HCT116 (cell line): ENCODE measurements around the gene LAMP1. TPM values are rescaled to one million over a fixed set of nuclear protein-coding genes. Genes with fewer than 3 reads are reported as not detected.

Experiments
- ATAC-seq: fragments of 200-7000 bp; cut with Tn5 transposase; 2 replicates; pipeline ENCODE4 v1.9.1; 2020; ENCODE audit warnings: mild to moderate bottlenecking, moderate library complexity
- BruUV-seq: library from RNA; stranded (reverse); fragments of 400-500 nt; replicated peaks from 2 replicates; lab custom pipeline; 2021; lab: Mats Ljungman, UMichigan
- CTCF ChIA-PET: fragments of 300-600 bp; sonication (Branson Sonifier 250); formaldehyde crosslinking; loops from one replicate; lab custom pipeline; 2021; ENCODE audit warnings: antibody characterized with exemption; lab: Charles Lee
- POLR2A ChIA-PET: fragments of 300-600, 350-600 bp; sonication (Branson Sonifier 250); formaldehyde crosslinking; loops from one replicate; lab custom pipeline; 2021; ENCODE audit warnings: antibody characterized with exemption; lab: Charles Lee
- RAD21 ChIA-PET, 2 experiments: fragments of 300-600 bp; sonication (Branson Sonifier 250); formaldehyde crosslinking; loops; one replicate each; lab custom pipeline; 2023; ENCODE audit warnings: low total read pairs in 2 of 2; ENCODE audit not compliant: uncharacterized antibody in 2 of 2, unreplicated experiment in 2 of 2, low non-redundant PET in 1 of 2; lab: Charles Lee
- DNase-seq: peaks from one replicate; pipeline ENCODE4 v3.0.0-alpha.2; 2010; ENCODE audit warnings: low read depth, low spot score
- H2AFZ ChIP-seq: fragments of 200-600 bp; shearing (Covaris generic), sonication (generic); 2 replicates; pipeline ENCODE4 v1.6.1; 2017; ENCODE audit warnings: low read depth, mixed run types, mixed read lengths, antibody characterized with exemption, low read length; ENCODE audit not compliant: poor library complexity, severe bottlenecking
- H3K27ac ChIP-seq: 2 replicates; pipeline ENCODE4 v1.5.1; 2012; ENCODE audit warnings: low read depth, low read length
- H3K27me3 ChIP-seq: fragments of 200-600 bp; sonication (generic); 2 replicates; pipeline ENCODE4 v1.6.1; 2016; ENCODE audit warnings: mixed run types, low read length, mixed read lengths; ENCODE audit not compliant: insufficient read depth
- H3K36me3 ChIP-seq, 2 experiments: fragments of 200-500 bp in 1 of 2; fragments of 200-600 bp in 1 of 2; sonication (Bioruptor generic) in 1 of 2; sonication (generic) in 1 of 2; 2 replicates each; pipeline versions ENCODE4 v1.5.1 to v1.6.1; 2014 to 2016; ENCODE audit warnings: low read length in 2 of 2, inconsistent platforms in 1 of 2, mixed read lengths in 1 of 2, mixed run types in 1 of 2; ENCODE audit not compliant: insufficient read depth in 2 of 2, control insufficient read depth in 1 of 2
- H3K4me1 ChIP-seq, 2 experiments: fragments of 200-600 bp in 1 of 2; sonication (generic) in 1 of 2; 2 replicates each; pipeline versions ENCODE4 v1.5.1 to v1.6.1; 2012 to 2017; ENCODE audit warnings: low read length in 2 of 2, inconsistent platforms in 1 of 2, mild to moderate bottlenecking in 1 of 2, mixed read lengths in 1 of 2, mixed run types in 1 of 2, moderate library complexity in 1 of 2; ENCODE audit not compliant: insufficient read depth in 2 of 2, control insufficient read depth in 1 of 2
- H3K4me2 ChIP-seq: fragments of 200-600 bp; sonication (generic); 2 replicates; pipeline ENCODE4 v1.6.1; 2017; ENCODE audit warnings: mixed run types, low read length, mixed read lengths
- H3K4me3 ChIP-seq, 2 experiments: fragments of 200-600 bp in 1 of 2; sonication (generic) in 1 of 2; replicated peaks in 1 of 2; 2 replicates each; pipeline ENCODE4 v1.5.1; 2011 to 2016; ENCODE audit warnings: low read length in 2 of 2, control low read depth in 1 of 2, low read depth in 1 of 2, mild to moderate bottlenecking in 1 of 2, mixed read lengths in 1 of 2, mixed run types in 1 of 2
- H3K79me2 ChIP-seq: fragments of 200-600 bp; sonication (generic); 2 replicates; pipeline ENCODE4 v1.6.1; 2017; ENCODE audit warnings: mild to moderate bottlenecking, mixed run types, low read length, moderate library complexity, mixed read lengths; ENCODE audit not compliant: insufficient read depth
- H3K9ac ChIP-seq: fragments of 200-600 bp; sonication (generic); 2 replicates; pipeline ENCODE4 v1.6.1; 2016; ENCODE audit warnings: low read length, mixed read lengths
- H3K9me2 ChIP-seq: fragments of 200-600 bp; sonication (generic), shearing (Covaris generic); 2 replicates; pipeline ENCODE4 v1.6.1; 2017; ENCODE audit warnings: mixed run types, mild to moderate bottlenecking, moderate library complexity; ENCODE audit not compliant: insufficient read depth
- H3K9me3 ChIP-seq, 2 experiments: fragments of 200-500 bp in 1 of 2; fragments of 200-600 bp in 1 of 2; sonication (Bioruptor generic) in 1 of 2; sonication (generic) in 1 of 2; 2 replicates each; pipeline ENCODE4 v1.6.1; 2014 to 2017; ENCODE audit warnings: low read length in 2 of 2, mixed read lengths in 2 of 2, inconsistent platforms in 1 of 2, low read depth in 1 of 2, mild to moderate bottlenecking in 1 of 2, mixed run types in 1 of 2, moderate library complexity in 1 of 2; ENCODE audit not compliant: control insufficient read depth in 1 of 2, insufficient read depth in 1 of 2
- H4K20me1 ChIP-seq: fragments of 200-600 bp; sonication (generic), shearing (Covaris generic); 2 replicates; pipeline ENCODE4 v1.6.1; 2017; ENCODE audit warnings: mixed run types, mild to moderate bottlenecking, moderate library complexity; ENCODE audit not compliant: insufficient read depth
- CBX3 ChIP-seq: IDR thresholded peaks from 2 replicates; pipeline ENCODE4 v1.6.1; 2012; ENCODE audit warnings: low read depth
- CEBPB ChIP-seq: IDR thresholded peaks from 2 replicates; pipeline ENCODE4 v1.6.1; 2012; ENCODE audit warnings: low read depth
- EZH2 ChIP-seq: fragments of 200-600 bp; sonication (generic); IDR thresholded peaks from 2 replicates; pipeline ENCODE4 v1.6.1; 2017; ENCODE audit warnings: antibody characterized with exemption, mixed run types
- POLR2AphosphoS5 ChIP-seq: IDR thresholded peaks from 2 replicates; pipeline ENCODE4 v1.6.1; 2011; ENCODE audit warnings: mild to moderate bottlenecking, low read depth, low read length, moderate library complexity
- SRF ChIP-seq: IDR thresholded peaks from 2 replicates; pipeline ENCODE4 v1.6.1; 2012; ENCODE audit warnings: low read depth
- YY1 ChIP-seq: IDR thresholded peaks from 2 replicates; pipeline ENCODE4 v1.6.1; 2011; ENCODE audit warnings: low read length, low read depth, moderate library complexity, mild to moderate bottlenecking; ENCODE audit not compliant: insufficient replicate concordance; ENCODE audit errors: extremely low read depth
- ZBTB33 ChIP-seq: IDR thresholded peaks from 2 replicates; pipeline ENCODE4 v1.6.1; 2011; ENCODE audit warnings: mild to moderate bottlenecking, low read length, moderate library complexity; ENCODE audit not compliant: insufficient replicate concordance; ENCODE audit errors: extremely low read depth
- ZFX ChIP-seq: fragments of 450-650 bp; IDR thresholded peaks from 2 replicates; pipeline ENCODE4 v1.6.1; 2017
- intact Hi-C: fragments of 100-400 bp; cut with micrococcal nuclease; formaldehyde crosslinking; loops from 2 replicates; pipeline ENCODE4 v1.10.0; 2022
- total RNA-seq: library from RNA; stranded (reverse); gene quantifications from one replicate; pipeline ENCODE4 v1.2.1, GENCODE V29; 2021; ENCODE audit not compliant: unreplicated experiment

Gene LAMP1
- total RNA-seq, 1 experiment from 2014 or later, result 158 TPM

GRCh38 chr13:113327766-113328471 lies 30.9 kb downstream of the LAMP1 start:
- intact Hi-C loops, result no loop called here
- BruUV-seq, result no TSS peak
- H3K27me3 ChIP-seq, result no peaks in the 10 kb centered on the region
- TF ChIP-seq YY1 (no peak), ZBTB33 (no peak), ZFX (no peak)
- no peaks in the 10 kb centered on the region for H3K79me2 ChIP-seq
- H3K36me3 ChIP-seq, result peaks cover 11 to 13% of the 10 kb centered on the region in 2 experiments
- H3K9me2 ChIP-seq, result no peaks in the 10 kb centered on the region
- H3K4me3 ChIP-seq, result no peak overlapping the region
- H4K20me1 ChIP-seq, result no peaks in the 10 kb centered on the region
- no peak overlapping the region for H3K9ac ChIP-seq
- H3K4me2 ChIP-seq, result no peak overlapping the region
- no peak overlapping the region for H3K27ac ChIP-seq
- RAD21 ChIA-PET, result no interaction called here
- H2AFZ ChIP-seq, result no peak overlapping the region
- no peak for DNase-seq
- peaks cover 0 to 8% of the 10 kb centered on the region in 2 experiments; a peak in 1 of 4 replicates for H3K4me1 ChIP-seq
- no peak for ATAC-seq
- POLR2A ChIA-PET, result no interaction called here
- no peaks in the 10 kb centered on the region for H3K9me3 ChIP-seq
- CTCF ChIA-PET, result no interaction called here

DNA sequence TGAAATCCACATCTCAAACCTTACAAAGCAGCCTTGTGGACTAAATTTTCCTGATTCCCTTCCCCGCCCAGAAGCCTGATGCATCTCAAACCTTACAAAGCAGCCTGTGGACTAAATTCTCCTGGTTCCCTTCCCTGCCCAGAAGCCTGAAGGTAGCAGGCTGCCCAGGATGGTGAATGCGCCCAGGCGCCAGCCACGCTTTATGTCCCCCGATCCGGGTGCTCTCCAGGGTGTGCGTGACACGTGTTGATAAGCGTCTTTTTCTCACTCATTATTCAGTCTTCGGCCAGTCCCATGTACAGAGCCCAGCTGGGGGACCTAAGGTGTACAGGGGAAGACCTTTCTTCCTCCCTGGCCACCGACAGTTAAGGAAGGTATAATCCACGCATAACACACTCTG lies 31.8 kb downstream of the LAMP1 start:
- Histone ChIP-seq H3K9me3 (no peaks in the 10 kb centered on the region), H2AFZ (no peak overlapping the region), H3K27me3 (no peaks in the 10 kb centered on the region), H3K27ac (no peak overlapping the region), H3K36me3 (peaks cover 7 to 8% of the 10 kb centered on the region in 2 experiments), H3K4me3 (no peak overlapping the region), H4K20me1 (no peaks in the 10 kb centered on the region), H3K4me2 (no peak overlapping the region), H3K79me2 (no peaks in the 10 kb centered on the region), H3K9ac (no peak overlapping the region), H3K9me2 (no peaks in the 10 kb centered on the region), H3K4me1 (peaks cover 0 to 8% of the 10 kb centered on the region in 2 experiments; a peak in 1 of 4 replicates)
- POLR2A ChIA-PET, result no interaction called here
- CTCF ChIA-PET, result no interaction called here
- ATAC-seq (no peak), DNase-seq (no peak)
- RAD21 ChIA-PET, result no interaction called here
- TF ChIP-seq SRF, result no peak
- no peak for TF ChIP-seq CEBPB
- no peak for TF ChIP-seq EZH2
- no peak for TF ChIP-seq CBX3
- TF ChIP-seq POLR2AphosphoS5, result no peak
- no TSS peak for BruUV-seq
- intact Hi-C loops, result no loop called here
